ENCODE data around the gene HSPBAP1. TPM values are rescaled to one million over a fixed set of nuclear protein-coding genes. Genes with fewer than 3 reads are reported as not detected.

HSPBAP1 gene
- total RNA-seq, 1 donor from 2014 or later: 9.1 TPM

DNA sequence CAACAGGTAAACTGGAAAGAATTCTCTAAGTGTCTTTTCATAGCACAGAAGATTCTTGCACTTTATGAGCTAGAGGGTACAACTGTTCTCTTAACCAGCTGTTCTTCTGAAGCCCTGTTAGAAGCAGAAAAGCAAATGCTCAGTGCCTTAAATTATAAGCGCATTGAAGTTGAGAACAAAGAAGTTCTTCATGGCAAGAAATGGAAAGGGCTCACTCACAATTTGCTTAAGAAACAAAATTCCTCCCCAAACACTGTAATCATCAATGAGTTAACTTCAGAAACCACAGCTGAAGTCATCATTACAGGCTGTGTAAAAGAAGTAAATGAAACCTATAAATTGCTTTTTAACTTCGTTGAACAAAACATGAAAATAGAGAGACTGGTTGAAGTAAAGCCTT, 93.4 kb downstream of the HSPBAP1 start:
- Mint-ChIP-seq H3K4me3 (no peak overlapping the region), H3K27me3 (no peaks in the 10 kb centered on the region), H3K36me3 (peaks cover 4% of the 10 kb centered on the region), H3K9me3 (no peaks in the 10 kb centered on the region), H3K4me1 (ENCODE audit: unreplicated experiment) (peaks cover 6% of the 10 kb centered on the region), H3K27ac (no peak overlapping the region)
- TF ChIP-seq, protein P1, sequence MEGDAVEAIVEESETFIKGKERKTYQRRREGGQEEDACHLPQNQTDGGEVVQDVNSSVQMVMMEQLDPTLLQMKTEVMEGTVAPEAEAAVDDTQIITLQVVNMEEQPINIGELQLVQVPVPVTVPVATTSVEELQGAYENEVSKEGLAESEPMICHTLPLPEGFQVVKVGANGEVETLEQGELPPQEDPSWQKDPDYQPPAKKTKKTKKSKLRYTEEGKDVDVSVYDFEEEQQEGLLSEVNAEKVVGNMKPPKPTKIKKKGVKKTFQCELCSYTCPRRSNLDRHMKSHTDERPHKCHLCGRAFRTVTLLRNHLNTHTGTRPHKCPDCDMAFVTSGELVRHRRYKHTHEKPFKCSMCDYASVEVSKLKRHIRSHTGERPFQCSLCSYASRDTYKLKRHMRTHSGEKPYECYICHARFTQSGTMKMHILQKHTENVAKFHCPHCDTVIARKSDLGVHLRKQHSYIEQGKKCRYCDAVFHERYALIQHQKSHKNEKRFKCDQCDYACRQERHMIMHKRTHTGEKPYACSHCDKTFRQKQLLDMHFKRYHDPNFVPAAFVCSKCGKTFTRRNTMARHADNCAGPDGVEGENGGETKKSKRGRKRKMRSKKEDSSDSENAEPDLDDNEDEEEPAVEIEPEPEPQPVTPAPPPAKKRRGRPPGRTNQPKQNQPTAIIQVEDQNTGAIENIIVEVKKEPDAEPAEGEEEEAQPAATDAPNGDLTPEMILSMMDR (conservative IDR thresholded peaks at IDR 0.05): no peak
- no peak for DNase-seq (ENCODE audit: extremely low spot score, unreplicated experiment)

DNA sequence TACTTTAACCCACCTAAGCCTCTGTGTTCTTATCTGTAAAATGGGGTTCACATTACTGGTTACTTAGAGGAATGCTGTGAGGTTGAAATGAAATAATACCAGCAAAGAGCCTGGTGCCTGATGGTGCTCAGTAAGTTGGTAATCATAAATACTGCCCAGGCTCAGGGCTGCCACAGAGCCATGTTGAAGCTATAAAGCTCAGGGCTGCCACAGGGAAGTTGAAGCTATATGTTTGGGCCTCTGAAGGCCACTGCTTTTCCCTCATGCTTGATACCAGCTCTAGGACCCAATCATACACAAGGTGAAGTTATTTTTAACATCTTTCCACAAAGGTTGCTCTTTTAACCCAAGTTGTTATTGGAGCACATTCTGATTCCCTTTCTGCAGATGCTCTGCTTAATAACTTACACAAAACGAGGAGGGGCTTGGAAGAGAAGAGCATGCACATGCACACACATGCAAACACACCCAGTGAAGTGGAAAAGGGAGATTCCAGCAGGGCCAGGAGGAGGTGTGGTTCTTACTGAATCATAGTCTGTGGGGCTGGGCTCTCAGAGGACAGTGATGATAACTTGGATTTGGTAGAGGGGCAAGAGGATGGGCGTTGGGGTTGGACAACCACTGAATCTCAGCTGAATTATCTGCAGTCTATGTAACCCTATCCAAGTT, 95.5 kb downstream of the HSPBAP1 start:
- TF ChIP-seq, protein P1 (conservative IDR thresholded peaks at IDR 0.05): no peak
- no peaks in the 10 kb centered on the region for H3K9me3 Mint-ChIP-seq
- H3K4me1 Mint-ChIP-seq (ENCODE audit: unreplicated experiment): peaks cover 2% of the 10 kb centered on the region
- H3K27ac Mint-ChIP-seq: peak overlapping the region; percentile 27
- H3K4me3 Mint-ChIP-seq: no peak overlapping the region
- DNase-seq (ENCODE audit: extremely low spot score, unreplicated experiment): no peak
- peaks cover 4% of the 10 kb centered on the region for H3K36me3 Mint-ChIP-seq
- H3K27me3 Mint-ChIP-seq: no peaks in the 10 kb centered on the region

DNA sequence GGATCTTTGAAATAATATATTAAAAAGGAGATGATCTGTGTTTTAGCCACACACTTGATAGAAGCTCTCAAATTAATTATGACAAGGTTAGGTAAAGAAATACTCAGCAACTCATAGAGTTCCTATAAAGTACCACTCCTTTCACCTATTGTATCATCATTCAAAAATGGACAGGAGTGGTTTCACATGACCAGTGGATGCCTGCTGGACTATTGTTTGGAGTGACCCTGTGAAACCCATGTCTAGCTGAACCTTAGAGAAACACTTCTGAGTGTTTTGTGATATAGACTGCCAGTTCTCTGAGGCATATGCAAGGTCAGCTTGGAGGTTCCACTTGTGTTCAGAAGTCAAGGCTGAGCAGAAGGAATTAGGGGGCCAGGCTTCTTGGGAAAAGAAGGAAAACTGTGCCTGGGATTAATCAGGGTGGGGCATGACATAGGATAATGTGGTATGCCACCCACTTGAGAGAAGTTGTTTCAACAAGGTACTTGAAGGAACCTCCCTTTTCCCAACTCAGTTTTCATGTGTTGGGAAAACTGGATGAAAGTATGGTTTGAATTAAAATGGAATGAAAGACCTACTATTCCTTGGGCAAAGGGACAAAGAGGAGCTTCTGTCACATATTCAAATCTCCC, 97.6 kb downstream of the HSPBAP1 start:
- H3K27me3 Mint-ChIP-seq: no peaks in the 10 kb centered on the region
- TF ChIP-seq, protein P1 (conservative IDR thresholded peaks at IDR 0.05): no peak
- no peaks in the 10 kb centered on the region for H3K9me3 Mint-ChIP-seq
- H3K36me3 Mint-ChIP-seq: peaks cover 4% of the 10 kb centered on the region
- H3K4me3 Mint-ChIP-seq: no peak overlapping the region
- no peak overlapping the region for H3K27ac Mint-ChIP-seq
- no peak for DNase-seq (ENCODE audit: extremely low spot score, unreplicated experiment)
- no peaks in the 10 kb centered on the region for H3K4me1 Mint-ChIP-seq (ENCODE audit: unreplicated experiment)

DNA sequence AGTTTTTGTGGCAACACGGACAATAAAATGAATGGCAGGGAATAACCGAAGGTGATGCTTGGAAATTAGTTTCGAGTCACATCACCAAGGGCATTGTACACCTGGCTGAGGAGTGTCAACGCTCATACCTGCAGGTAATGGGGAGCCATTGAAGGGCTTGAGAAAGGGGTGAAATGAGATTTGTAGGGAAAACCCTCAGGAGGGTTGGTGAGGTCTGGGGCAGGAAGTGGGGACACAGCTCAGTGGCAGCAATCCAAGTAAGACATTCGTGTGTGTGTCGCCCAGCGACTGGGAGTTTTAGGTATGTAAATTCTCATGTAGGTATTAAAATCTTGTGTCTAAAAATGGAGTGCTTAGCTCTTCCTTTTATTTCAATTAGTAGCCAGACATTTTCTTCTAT, 98.7 kb downstream of the HSPBAP1 start:
- no peak for DNase-seq (ENCODE audit: extremely low spot score, unreplicated experiment)
- H3K4me1 Mint-ChIP-seq (ENCODE audit: unreplicated experiment): no peaks in the 10 kb centered on the region
- H3K27ac Mint-ChIP-seq: no peak overlapping the region
- H3K27me3 Mint-ChIP-seq: no peaks in the 10 kb centered on the region
- no peak overlapping the region for H3K4me3 Mint-ChIP-seq
- TF ChIP-seq, protein P1 (conservative IDR thresholded peaks at IDR 0.05): no peak
- peaks cover 4% of the 10 kb centered on the region for H3K36me3 Mint-ChIP-seq
- no peaks in the 10 kb centered on the region for H3K9me3 Mint-ChIP-seq

DNA sequence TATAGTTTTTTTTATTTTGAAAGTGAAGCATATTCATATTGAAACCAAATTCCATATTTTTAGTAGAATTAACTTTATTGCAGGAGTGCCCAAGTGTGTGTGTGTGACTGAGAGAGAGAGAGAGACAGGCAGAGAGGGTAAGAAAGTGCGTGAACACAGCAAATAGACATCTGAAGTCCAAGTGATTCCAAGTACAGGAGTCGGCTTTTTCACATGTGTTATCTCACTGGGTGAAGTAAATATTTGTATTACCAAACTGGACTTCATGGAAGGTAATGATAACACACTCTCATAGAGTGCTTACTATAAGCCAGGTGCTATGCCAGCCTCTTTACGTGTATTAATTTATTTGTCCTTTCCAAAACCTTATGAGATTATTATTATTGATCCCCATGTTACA, 101.0 kb downstream of the HSPBAP1 start:
- TF ChIP-seq, protein P1 (conservative IDR thresholded peaks at IDR 0.05): no peak
- H3K27me3 Mint-ChIP-seq: no peaks in the 10 kb centered on the region
- peaks cover 8% of the 10 kb centered on the region for H3K36me3 Mint-ChIP-seq
- H3K27ac Mint-ChIP-seq: no peak overlapping the region
- no peaks in the 10 kb centered on the region for H3K9me3 Mint-ChIP-seq
- no peak for DNase-seq (ENCODE audit: extremely low spot score, unreplicated experiment)
- H3K4me1 Mint-ChIP-seq (ENCODE audit: unreplicated experiment): peaks cover 5% of the 10 kb centered on the region
- no peak overlapping the region for H3K4me3 Mint-ChIP-seq

Measured in type B pancreatic cell (in vitro differentiated cells).